ENCODE data around the gene SURF4. TPM values are rescaled to one million over a fixed set of nuclear protein-coding genes. Genes with fewer than 3 reads are reported as not detected.

The SURF4 gene
- total RNA-seq, 1 donor from 2014 or later = 188 TPM

GRCh38 chr9:133333566-133333965 is 42.3 kb downstream of the SURF4 start:
- no peak for DNase-seq (ENCODE audit: low read depth)
- H3K4me3 ChIP-seq (ENCODE audit: low read depth, low read length) = no peak overlapping the region
- H3K27me3 ChIP-seq (ENCODE audit: control insufficient read depth, insufficient read depth, low read length) = no peaks in the 10 kb centered on the region
- peaks cover 11% of the 10 kb centered on the region for H3K36me3 ChIP-seq (ENCODE audit: control insufficient read depth, insufficient read depth, low read length)
- no peak for TF ChIP-seq CTCF (IDR thresholded peaks at IDR 0.05; ENCODE audit: insufficient read depth, low read length, poor library complexity, severe bottlenecking)

- TF ChIP-seq CTCF (IDR thresholded peaks at IDR 0.05; ENCODE audit: insufficient read depth, low read length, poor library complexity, severe bottlenecking) = no peak
- Histone ChIP-seq H3K4me3 (ENCODE audit: low read depth, low read length) (no peak overlapping the region), H3K27me3 (ENCODE audit: control insufficient read depth, insufficient read depth, low read length) (no peaks in the 10 kb centered on the region), H3K36me3 (ENCODE audit: control insufficient read depth, insufficient read depth, low read length) (peaks cover 11% of the 10 kb centered on the region)
- DNase-seq (ENCODE audit: low read depth) = no peak
These were observed 42.8 kb downstream of the SURF4 start for GRCh38 chr9:133333011-133333410.

GRCh38 chr9:133332381-133332730 is 43.5 kb downstream of the SURF4 start:
- Histone ChIP-seq H3K4me3 (ENCODE audit: low read depth, low read length) (no peak overlapping the region), H3K36me3 (ENCODE audit: control insufficient read depth, insufficient read depth, low read length) (peaks cover 11% of the 10 kb centered on the region), H3K27me3 (ENCODE audit: control insufficient read depth, insufficient read depth, low read length) (no peaks in the 10 kb centered on the region)
- no peak for DNase-seq (ENCODE audit: low read depth)
- TF ChIP-seq CTCF (IDR thresholded peaks at IDR 0.05; ENCODE audit: insufficient read depth, low read length, poor library complexity, severe bottlenecking) = no peak

- no peak for DNase-seq (ENCODE audit: low read depth)
- TF ChIP-seq CTCF (IDR thresholded peaks at IDR 0.05; ENCODE audit: insufficient read depth, low read length, poor library complexity, severe bottlenecking) = no peak
- Histone ChIP-seq H3K4me3 (ENCODE audit: low read depth, low read length) (no peak overlapping the region), H3K36me3 (ENCODE audit: control insufficient read depth, insufficient read depth, low read length) (peaks cover 11% of the 10 kb centered on the region), H3K27me3 (ENCODE audit: control insufficient read depth, insufficient read depth, low read length) (no peaks in the 10 kb centered on the region)
These were observed 44.0 kb downstream of the SURF4 start for GRCh38 chr9:133331641-133332380.

GRCh38 chr9:133331221-133331620 is 44.6 kb downstream of the SURF4 start:
- H3K4me3 ChIP-seq (ENCODE audit: low read depth, low read length) = no peak overlapping the region
- no peaks in the 10 kb centered on the region for H3K27me3 ChIP-seq (ENCODE audit: control insufficient read depth, insufficient read depth, low read length)
- H3K36me3 ChIP-seq (ENCODE audit: control insufficient read depth, insufficient read depth, low read length) = peaks cover 11% of the 10 kb centered on the region
- TF ChIP-seq CTCF (IDR thresholded peaks at IDR 0.05; ENCODE audit: insufficient read depth, low read length, poor library complexity, severe bottlenecking) = no peak
- no peak for DNase-seq (ENCODE audit: low read depth)
